PC-3 (cell line): Measurements from ENCODE around the gene TNRC18. TPM values are rescaled to one million over a fixed set of nuclear protein-coding genes. Genes with fewer than 3 reads are reported as not detected.

Experiments
- ATAC-seq: fragments of 200-7000 bp; cut with Tn5 transposase; 2 replicates; pipeline ENCODE4 v1.9.1; 2020; ENCODE audit warnings: mild to moderate bottlenecking, moderate library complexity
- BruUV-seq: library from RNA; stranded (reverse); fragments of 400-500 nt; replicated peaks from 2 replicates; lab custom pipeline; 2021; lab: Mats Ljungman, UMichigan
- CTCF ChIA-PET: fragments of 300-600 bp; sonication (Branson Sonifier 250); formaldehyde crosslinking; loops from one replicate; lab custom pipeline; 2022; ENCODE audit warnings: antibody characterized with exemption; lab: Charles Lee
- POLR2A ChIA-PET: fragments of 300-600 bp; sonication (Branson Sonifier 250); formaldehyde crosslinking; loops from one replicate; lab custom pipeline; 2022; ENCODE audit warnings: antibody characterized with exemption; ENCODE audit not compliant: unreplicated experiment; lab: Charles Lee
- DNase-seq: peaks from one replicate; pipeline ENCODE4 v3.0.0-alpha.2; 2015
- H2AFZ ChIP-seq: fragments of 300-600 bp; sonication (generic); 2 replicates; pipeline ENCODE4 v1.6.0; 2016; ENCODE audit warnings: antibody characterized with exemption, low read length
- H3F3A ChIP-seq: fragments of 300-600 bp; sonication (generic); one replicate; pipeline ENCODE4 v1.6.0; 2017; ENCODE audit warnings: antibody characterized with exemption, low read length, control low read depth, mild to moderate bottlenecking; ENCODE audit not compliant: unreplicated experiment
- H3K27ac ChIP-seq: fragments of 300-600 bp; sonication (generic); 2 replicates; pipeline ENCODE4 v1.5.1; 2016; ENCODE audit warnings: mild to moderate bottlenecking, low read length
- H3K27me3 ChIP-seq: fragments of 300-600 bp; sonication (generic); 2 replicates; pipeline ENCODE4 v1.6.1; 2016; ENCODE audit warnings: low read length, mixed read lengths
- H3K36me3 ChIP-seq: fragments of 300-600 bp; sonication (generic); 2 replicates; pipeline ENCODE4 v1.6.1; 2016; ENCODE audit warnings: low read depth, mixed run types, low read length, mixed read lengths
- H3K4me1 ChIP-seq: fragments of 300-600 bp; sonication (generic); 2 replicates; pipeline ENCODE4 v1.5.1; 2016; ENCODE audit warnings: low read length; ENCODE audit not compliant: insufficient read depth
- H3K4me2 ChIP-seq: fragments of 300-600 bp; sonication (generic); 2 replicates; pipeline ENCODE4 v1.6.0; 2016; ENCODE audit warnings: low read length
- H3K4me3 ChIP-seq: fragments of 300-600 bp; sonication (generic); 2 replicates; pipeline ENCODE4 v1.5.1; 2016; ENCODE audit warnings: mild to moderate bottlenecking, low read length, mixed read lengths
- H3K79me2 ChIP-seq: fragments of 300-600 bp; sonication (generic); 2 replicates; pipeline ENCODE4 v1.6.1; 2017; ENCODE audit warnings: low read length, mixed read lengths
- H3K9ac ChIP-seq: fragments of 300-600 bp; sonication (generic); 2 replicates; pipeline ENCODE4 v1.6.0; 2016; ENCODE audit warnings: mild to moderate bottlenecking, low read length
- H3K9me2 ChIP-seq: fragments of 300-600 bp; sonication (generic); replicated peaks from 2 replicates; pipeline ENCODE4 v1.6.1; 2016; ENCODE audit warnings: mixed run types, low read length, mixed read lengths
- H3K9me3 ChIP-seq: fragments of 300-600 bp; sonication (generic); 2 replicates; pipeline ENCODE4 v1.6.1; 2016; ENCODE audit warnings: low read length, mixed read lengths
- H4K20me1 ChIP-seq: fragments of 300-600 bp; sonication (generic); 2 replicates; pipeline ENCODE4 v1.6.1; 2016; ENCODE audit warnings: low read length, mixed read lengths
- EZH2 ChIP-seq: fragments of 300-600 bp; sonication (generic); IDR thresholded peaks from one replicate; pipeline ENCODE4 v1.6.1; 2017; ENCODE audit warnings: antibody characterized with exemption, mild to moderate bottlenecking, low read length; ENCODE audit not compliant: unreplicated experiment
- EZH2phosphoT487 ChIP-seq: fragments of 300-600 bp; sonication (generic); IDR thresholded peaks from 2 replicates; pipeline ENCODE4 v1.6.1; 2018; ENCODE audit warnings: mild to moderate bottlenecking, antibody characterized with exemption, low read length, borderline replicate concordance
- intact Hi-C: fragments of 100-400 bp; cut with micrococcal nuclease; formaldehyde crosslinking; loops from 2 replicates; pipeline ENCODE4 v1.9.0; 2023
- total RNA-seq: library from RNA; depleted of rRNA; stranded (reverse); fragments of >200 nt; gene quantifications from 2 replicates; pipeline ENCODE4 v1.2.3, GENCODE V29; 2014
- TF ChIP-seq, protein P1 (sequence below): fragments of 300-600 bp; sonication (generic); conservative IDR thresholded peaks from 2 replicates; pipeline ENCODE4 v1.5.1; 2017; ENCODE audit warnings: antibody characterized with exemption, low read depth, mild to moderate bottlenecking, low read length

The TNRC18 gene
- total RNA-seq, 1 experiment from 2014 or later = 26.8 TPM

GRCh38 chr7:5396999-5397663 is 26.5 kb downstream of the TNRC18 start:
- peak overlapping the region; percentile 76 for H3K4me2 ChIP-seq
- intact Hi-C loops = no loop called here
- CTCF ChIA-PET = interaction anchor here (0.5 to 1.1 kb wide), 4 partner anchors 12 to 54 kb away, joined by 3 to 5 read pairs (median 3); no protein-coding TSS in a partner anchor
- no peaks in the 10 kb centered on the region for H3F3A ChIP-seq
- H3K36me3 ChIP-seq = no peaks in the 10 kb centered on the region
- peak; percentile 72 for DNase-seq
- H3K9me3 ChIP-seq = no peaks in the 10 kb centered on the region
- H3K79me2 ChIP-seq = peaks cover 20% of the 10 kb centered on the region
- POLR2A ChIA-PET = interaction anchor here (0.6 kb wide), 2 partner anchors 23 to 26 kb away, joined by 5 to 24 read pairs; no protein-coding TSS in a partner anchor
- no peaks in the 10 kb centered on the region for H4K20me1 ChIP-seq
- no peaks in the 10 kb centered on the region for H3K9me2 ChIP-seq
- TF ChIP-seq, protein P1, sequence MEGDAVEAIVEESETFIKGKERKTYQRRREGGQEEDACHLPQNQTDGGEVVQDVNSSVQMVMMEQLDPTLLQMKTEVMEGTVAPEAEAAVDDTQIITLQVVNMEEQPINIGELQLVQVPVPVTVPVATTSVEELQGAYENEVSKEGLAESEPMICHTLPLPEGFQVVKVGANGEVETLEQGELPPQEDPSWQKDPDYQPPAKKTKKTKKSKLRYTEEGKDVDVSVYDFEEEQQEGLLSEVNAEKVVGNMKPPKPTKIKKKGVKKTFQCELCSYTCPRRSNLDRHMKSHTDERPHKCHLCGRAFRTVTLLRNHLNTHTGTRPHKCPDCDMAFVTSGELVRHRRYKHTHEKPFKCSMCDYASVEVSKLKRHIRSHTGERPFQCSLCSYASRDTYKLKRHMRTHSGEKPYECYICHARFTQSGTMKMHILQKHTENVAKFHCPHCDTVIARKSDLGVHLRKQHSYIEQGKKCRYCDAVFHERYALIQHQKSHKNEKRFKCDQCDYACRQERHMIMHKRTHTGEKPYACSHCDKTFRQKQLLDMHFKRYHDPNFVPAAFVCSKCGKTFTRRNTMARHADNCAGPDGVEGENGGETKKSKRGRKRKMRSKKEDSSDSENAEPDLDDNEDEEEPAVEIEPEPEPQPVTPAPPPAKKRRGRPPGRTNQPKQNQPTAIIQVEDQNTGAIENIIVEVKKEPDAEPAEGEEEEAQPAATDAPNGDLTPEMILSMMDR = no peak
- TF ChIP-seq EZH2phosphoT487 (no peak), EZH2 (no peak)
- H3K27me3 ChIP-seq = no peaks in the 10 kb centered on the region
- peak overlapping the region; percentile 88 for H3K27ac ChIP-seq
- peak; percentile 82 for ATAC-seq
- no peaks in the 10 kb centered on the region for H3K4me1 ChIP-seq
- H2AFZ ChIP-seq = no peak overlapping the region
- peak overlapping the region; percentile 94 for H3K9ac ChIP-seq
- BruUV-seq = no TSS peak
- H3K4me3 ChIP-seq = peak overlapping the region; percentile 69

DNA sequence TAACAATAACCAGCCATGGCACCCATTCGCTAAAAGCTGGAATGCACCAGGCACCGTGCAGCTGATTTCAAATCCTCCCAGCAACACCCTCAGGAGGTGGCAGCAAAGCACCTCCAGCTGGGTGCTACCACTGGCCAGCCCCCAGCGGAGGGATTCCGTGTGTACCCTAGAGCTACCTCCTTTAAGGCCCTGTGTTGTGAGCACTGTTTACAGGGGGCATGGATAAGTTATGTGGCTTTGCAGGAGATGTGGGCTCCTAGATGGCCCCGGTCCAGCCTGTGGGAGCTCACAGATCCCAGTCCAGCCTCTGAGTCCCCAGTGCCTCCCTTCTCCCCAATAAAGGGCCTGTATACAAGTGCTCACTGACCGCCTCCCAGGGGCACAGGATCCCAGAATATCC is 27.1 kb downstream of the TNRC18 start:
- H2AFZ ChIP-seq = no peak overlapping the region
- no peaks in the 10 kb centered on the region for H4K20me1 ChIP-seq
- no peaks in the 10 kb centered on the region for H3K27me3 ChIP-seq
- ChIA-PET POLR2A (interaction anchor here (0.5 to 0.7 kb wide), 2 partner anchors 15 to 28 kb away, joined by 3 to 7 read pairs; no protein-coding TSS in a partner anchor), CTCF (interaction anchor here (0.5 to 1.1 kb wide), 3 partner anchors 12 to 26 kb away, joined by 3 to 5 read pairs (median 3); no protein-coding TSS in a partner anchor)
- DNase-seq (peak; percentile 38), ATAC-seq (peak; percentile 43)
- peak overlapping the region; percentile 76 for H3K4me2 ChIP-seq
- no peaks in the 10 kb centered on the region for H3F3A ChIP-seq
- intact Hi-C loops = no loop called here
- TF ChIP-seq, protein P1 = peak; percentile 25; the same call in 1 of the 2 replicates
- TF ChIP-seq EZH2phosphoT487 = no peak
- no peaks in the 10 kb centered on the region for H3K4me1 ChIP-seq
- no TSS peak for BruUV-seq
- peaks cover 20% of the 10 kb centered on the region for H3K79me2 ChIP-seq
- H3K4me3 ChIP-seq = peak overlapping the region; percentile 69
- H3K9me3 ChIP-seq = no peaks in the 10 kb centered on the region
- no peaks in the 10 kb centered on the region for H3K9me2 ChIP-seq
- peak overlapping the region; percentile 94 for H3K9ac ChIP-seq
- peak overlapping the region; percentile 88 for H3K27ac ChIP-seq
- no peaks in the 10 kb centered on the region for H3K36me3 ChIP-seq

- DNase-seq = no peak
- ChIA-PET POLR2A (no interaction called here), CTCF (no interaction called here)
- peaks cover 20% of the 10 kb centered on the region for H3K79me2 ChIP-seq
- H3K27ac ChIP-seq = no peak overlapping the region
- no peaks in the 10 kb centered on the region for H3K9me2 ChIP-seq
- ATAC-seq = no peak
- no peaks in the 10 kb centered on the region for H3F3A ChIP-seq
- no peaks in the 10 kb centered on the region for H3K4me1 ChIP-seq
- no peaks in the 10 kb centered on the region for H3K27me3 ChIP-seq
- no peaks in the 10 kb centered on the region for H3K36me3 ChIP-seq
- no peak for TF ChIP-seq EZH2phosphoT487
- no peak for TF ChIP-seq EZH2
- TF ChIP-seq, protein P1 = no peak
- no TSS peak for BruUV-seq
- no peak overlapping the region for H3K4me3 ChIP-seq
- no peaks in the 10 kb centered on the region for H4K20me1 ChIP-seq
- no peak overlapping the region for H2AFZ ChIP-seq
- H3K9ac ChIP-seq = no peak overlapping the region
- intact Hi-C loops = no loop called here
- no peaks in the 10 kb centered on the region for H3K9me3 ChIP-seq
- H3K4me2 ChIP-seq = no peak overlapping the region
These were observed 28.4 kb downstream of the TNRC18 start for GRCh38 chr7:5395246-5395645.
